Measurements from ENCODE around the gene VEZF1. TPM values are rescaled to one million over a fixed set of nuclear protein-coding genes. Genes with fewer than 3 reads are reported as not detected.

The VEZF1 gene
- total and polyA plus RNA-seq, 2 experiments from 2014 or later, result 20.9 to 57.3 TPM

DNA sequence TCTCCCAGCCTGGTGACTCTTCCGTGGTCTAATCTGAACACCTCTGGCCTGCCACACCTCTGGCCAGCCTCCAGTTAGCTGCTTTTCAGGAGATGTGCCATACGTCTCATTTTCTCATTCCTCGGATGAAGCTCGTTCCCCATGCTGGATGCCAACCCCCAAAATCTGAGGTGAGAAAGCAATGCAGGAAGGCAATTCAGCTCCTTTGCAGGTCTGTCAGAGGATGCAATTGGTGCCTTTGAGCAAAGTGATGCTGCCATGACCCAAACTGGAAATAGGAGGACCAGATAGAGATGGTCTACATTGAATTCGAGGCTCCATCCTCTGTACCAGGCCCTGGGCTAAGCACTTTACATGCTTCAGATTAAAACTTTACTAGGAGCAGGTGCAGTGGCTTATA lies 21.8 kb downstream of the VEZF1 start:
- Histone ChIP-seq H3K36me3 (replicated peaks; ENCODE audit: insufficient read depth, low read depth) (no peaks in the 10 kb centered on the region), H2AFZ (no peak overlapping the region), H3K4me2 (no peak overlapping the region), H3K27ac (no peak overlapping the region), H3K4me3 (no peak overlapping the region), H4K20me1 (ENCODE audit: insufficient read depth, poor library complexity, severe bottlenecking) (no peaks in the 10 kb centered on the region), H3K79me2 (no peaks in the 10 kb centered on the region), H3K4me1 (ENCODE audit: insufficient read depth) (peaks cover 4% of the 10 kb centered on the region), H3K27me3 (no peaks in the 10 kb centered on the region), H3K9me2 (replicated peaks; ENCODE audit: insufficient read depth) (no peaks in the 10 kb centered on the region), H3K9me3 (ENCODE audit: low read depth) (no peaks in the 10 kb centered on the region)
- no peak for DNase-seq (ENCODE audit: low spot score)
- WGBS (ENCODE audit: low lambda C conversion rate, missing lambda C conversion rate), result 96% methylated on average over 5 of the region's 5 CpGs
- TF ChIP-seq, protein P1, sequence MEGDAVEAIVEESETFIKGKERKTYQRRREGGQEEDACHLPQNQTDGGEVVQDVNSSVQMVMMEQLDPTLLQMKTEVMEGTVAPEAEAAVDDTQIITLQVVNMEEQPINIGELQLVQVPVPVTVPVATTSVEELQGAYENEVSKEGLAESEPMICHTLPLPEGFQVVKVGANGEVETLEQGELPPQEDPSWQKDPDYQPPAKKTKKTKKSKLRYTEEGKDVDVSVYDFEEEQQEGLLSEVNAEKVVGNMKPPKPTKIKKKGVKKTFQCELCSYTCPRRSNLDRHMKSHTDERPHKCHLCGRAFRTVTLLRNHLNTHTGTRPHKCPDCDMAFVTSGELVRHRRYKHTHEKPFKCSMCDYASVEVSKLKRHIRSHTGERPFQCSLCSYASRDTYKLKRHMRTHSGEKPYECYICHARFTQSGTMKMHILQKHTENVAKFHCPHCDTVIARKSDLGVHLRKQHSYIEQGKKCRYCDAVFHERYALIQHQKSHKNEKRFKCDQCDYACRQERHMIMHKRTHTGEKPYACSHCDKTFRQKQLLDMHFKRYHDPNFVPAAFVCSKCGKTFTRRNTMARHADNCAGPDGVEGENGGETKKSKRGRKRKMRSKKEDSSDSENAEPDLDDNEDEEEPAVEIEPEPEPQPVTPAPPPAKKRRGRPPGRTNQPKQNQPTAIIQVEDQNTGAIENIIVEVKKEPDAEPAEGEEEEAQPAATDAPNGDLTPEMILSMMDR (IDR thresholded peaks at IDR 0.05; ENCODE audit: poor library complexity), result no peak
- TF ChIP-seq EZH2phosphoT487 (IDR thresholded peaks at IDR 0.05; ENCODE audit: low read depth, severe bottlenecking, unreplicated experiment) (no peak), EZH2 (IDR thresholded peaks at IDR 0.05; ENCODE audit: borderline replicate concordance) (no peak)

DNA sequence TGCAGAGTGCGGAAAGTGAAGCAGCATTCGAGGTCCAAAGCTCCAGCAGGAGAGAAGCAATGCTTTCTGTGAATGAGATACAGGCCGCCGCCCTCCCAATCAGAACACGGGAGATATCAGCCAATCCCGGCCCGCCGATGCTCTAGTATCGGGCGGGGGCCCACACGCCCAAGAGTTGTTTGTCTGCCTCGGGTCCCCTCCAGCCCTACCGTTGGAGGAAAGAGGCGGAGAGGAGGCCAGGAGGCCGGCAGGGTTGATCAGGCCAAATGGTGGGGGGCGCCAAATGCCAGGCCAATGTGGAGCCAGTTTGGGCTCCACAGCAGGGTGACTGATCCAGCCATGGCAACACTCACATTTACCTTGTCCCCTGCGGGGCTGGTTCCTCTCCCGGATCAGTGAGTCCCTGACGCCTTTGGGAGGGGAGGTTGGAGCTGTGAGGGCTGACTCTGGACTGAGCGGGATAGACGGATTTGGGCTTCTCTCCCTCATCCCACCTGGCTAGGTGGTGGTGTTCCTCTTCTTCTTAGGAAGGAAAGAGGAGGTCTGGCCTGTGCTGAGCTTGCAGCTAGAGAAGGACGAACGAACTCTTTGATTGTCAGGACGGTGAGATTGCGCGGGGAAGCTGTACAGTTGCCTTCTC lies 22.4 kb downstream of the VEZF1 start:
- Histone ChIP-seq H2AFZ (no peak overlapping the region), H3K4me3 (no peak overlapping the region), H3K27me3 (no peaks in the 10 kb centered on the region), H3K27ac (no peak overlapping the region), H3K9me2 (replicated peaks; ENCODE audit: insufficient read depth) (no peaks in the 10 kb centered on the region), H3K4me2 (no peak overlapping the region), H3K9me3 (ENCODE audit: low read depth) (no peaks in the 10 kb centered on the region), H3K79me2 (no peaks in the 10 kb centered on the region), H4K20me1 (ENCODE audit: insufficient read depth, poor library complexity, severe bottlenecking) (no peaks in the 10 kb centered on the region), H3K36me3 (replicated peaks; ENCODE audit: insufficient read depth, low read depth) (no peaks in the 10 kb centered on the region), H3K4me1 (ENCODE audit: insufficient read depth) (peaks cover 4% of the 10 kb centered on the region)
- 90% methylated on average over 26 of the region's 26 CpGs for WGBS (ENCODE audit: low lambda C conversion rate, missing lambda C conversion rate)
- TF ChIP-seq EZH2 (IDR thresholded peaks at IDR 0.05; ENCODE audit: borderline replicate concordance) (no peak), EZH2phosphoT487 (IDR thresholded peaks at IDR 0.05; ENCODE audit: low read depth, severe bottlenecking, unreplicated experiment) (no peak)
- TF ChIP-seq, protein P1 (IDR thresholded peaks at IDR 0.05; ENCODE audit: poor library complexity), result no peak
- no peak for DNase-seq (ENCODE audit: low spot score)

DNA sequence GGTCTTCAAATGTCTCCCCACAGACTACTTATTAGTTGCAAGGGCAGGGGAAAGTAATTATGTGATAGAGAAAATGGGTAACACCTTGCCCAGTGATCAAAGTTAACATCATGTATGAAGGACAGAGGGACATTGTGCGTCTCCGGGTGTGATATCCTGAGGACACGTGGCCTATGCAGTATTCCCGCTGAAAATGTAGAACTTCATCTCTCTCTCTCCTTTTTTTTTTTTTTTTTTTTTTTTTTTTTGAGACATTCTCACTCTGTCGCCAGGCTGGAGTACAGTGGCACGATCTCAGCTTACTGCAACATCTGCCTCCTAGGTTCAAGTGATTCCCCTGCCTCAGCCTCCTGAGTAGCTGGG lies 24.9 kb downstream of the VEZF1 start:
- Histone ChIP-seq H4K20me1 (ENCODE audit: insufficient read depth, poor library complexity, severe bottlenecking) (no peaks in the 10 kb centered on the region), H3K79me2 (no peaks in the 10 kb centered on the region), H3K9me3 (ENCODE audit: low read depth) (no peaks in the 10 kb centered on the region), H3K9me2 (replicated peaks; ENCODE audit: insufficient read depth) (no peaks in the 10 kb centered on the region), H3K36me3 (replicated peaks; ENCODE audit: insufficient read depth, low read depth) (no peaks in the 10 kb centered on the region), H3K27ac (no peak overlapping the region), H3K4me3 (no peak overlapping the region), H3K4me2 (no peak overlapping the region), H3K27me3 (no peaks in the 10 kb centered on the region), H2AFZ (no peak overlapping the region), H3K4me1 (ENCODE audit: insufficient read depth) (no peaks in the 10 kb centered on the region)
- TF ChIP-seq EZH2phosphoT487 (IDR thresholded peaks at IDR 0.05; ENCODE audit: low read depth, severe bottlenecking, unreplicated experiment), result no peak
- TF ChIP-seq, protein P1 (IDR thresholded peaks at IDR 0.05; ENCODE audit: poor library complexity), result no peak
- TF ChIP-seq EZH2 (IDR thresholded peaks at IDR 0.05; ENCODE audit: borderline replicate concordance), result no peak
- WGBS (ENCODE audit: low lambda C conversion rate, missing lambda C conversion rate), result 99% methylated on average over 5 of the region's 6 CpGs
- DNase-seq (ENCODE audit: low spot score), result no peak
